ENCODE data around the gene ZNF485.
"Not testable (repeated sequence)": the region's sequence is repeated elsewhere in the genome, so short reads cannot be mapped to it uniquely, and the experiment has no call there.

ZNF485 gene

GRCh38 chr10:43607199-43607573 lies 948 bp downstream of the ZNF485 start:
- DNase-seq = no peak

GRCh38 chr10:43610636-43611035 lies 4.4 kb downstream of the ZNF485 start:
- no peak for DNase-seq

GRCh38 chr10:43616697-43617370 lies 10.6 kb downstream of the ZNF485 start:
- no peak for DNase-seq

- DNase-seq = no peak
Measured at GRCh38 chr10:43619368-43619767, 13.1 kb downstream of the ZNF485 start.

- DNase-seq = no peak
Measured at GRCh38 chr10:43622038-43622437, 15.8 kb downstream of the ZNF485 start.

GRCh38 chr10:43623351-43623750 lies 17.1 kb downstream of the ZNF485 start:
- no peak for DNase-seq

- no peak for DNase-seq
Measured at GRCh38 chr10:43627942-43628341, 21.7 kb downstream of the ZNF485 start.

GRCh38 chr10:43628956-43629355 lies 22.7 kb downstream of the ZNF485 start:
- DNase-seq = no peak

GRCh38 chr10:43635816-43636215 lies 29.6 kb downstream of the ZNF485 start:
- DNase-seq = not testable (repeated sequence)

GRCh38 chr10:43640603-43641002 lies 34.4 kb downstream of the ZNF485 start:
- DNase-seq = no peak

- DNase-seq = no peak
Measured at GRCh38 chr10:43644252-43644651, 38.0 kb downstream of the ZNF485 start.

GRCh38 chr10:43645866-43646265 lies 39.6 kb downstream of the ZNF485 start:
- no peak for DNase-seq

- DNase-seq = no peak
Measured at GRCh38 chr10:43647576-43647975, 41.3 kb downstream of the ZNF485 start.

GRCh38 chr10:43648095-43648397 lies 41.8 kb downstream of the ZNF485 start:
- DNase-seq = no peak

GRCh38 chr10:43648398-43649184 lies 42.4 kb downstream of the ZNF485 start, which contains the start of gene ZNF32:
Gene ZNF32, minus strand, starts transcription at chr10:43648881. Its CDS starts 2,748 bp downstream, at chr10:43646133.
- peak; percentile 65 to 76 for DNase-seq

GRCh38 chr10:43649185-43649523 lies 42.9 kb downstream of the ZNF485 start:
- DNase-seq = no peak

- DNase-seq = no peak
Measured at GRCh38 chr10:43653746-43654145, 47.5 kb downstream of the ZNF485 start.

- DNase-seq = no peak
Measured at GRCh38 chr10:43655311-43655710, 49.1 kb downstream of the ZNF485 start.

- DNase-seq = no peak
Measured at GRCh38 chr10:43658227-43658626, 52.0 kb downstream of the ZNF485 start.

GRCh38 chr10:43665054-43665453 lies 58.8 kb downstream of the ZNF485 start:
- DNase-seq = no peak

GRCh38 chr10:43666552-43666951 lies 60.3 kb downstream of the ZNF485 start:
- DNase-seq = no peak

GRCh38 chr10:43667317-43667731 lies 61.1 kb downstream of the ZNF485 start:
- DNase-seq = no peak
